ENCODE measurements around the gene MUC12.
"Not testable (repeated sequence)": the region's sequence is repeated elsewhere in the genome, so short reads cannot be mapped to it uniquely, and the experiment has no call there.

MUC12 gene

GRCh38 chr7:100985033-100985797, 15.8 kb downstream of the MUC12 start:
- not testable (repeated sequence) for DNase-seq (ENCODE audit: low read depth)

- DNase-seq (ENCODE audit: low read depth) = no peak
Measured at GRCh38 chr7:100991631-100992030, 22.3 kb downstream of the MUC12 start.

- not testable (repeated sequence) for DNase-seq (ENCODE audit: low read depth)
Measured at GRCh38 chr7:100992280-100992679, 22.9 kb downstream of the MUC12 start.

GRCh38 chr7:100994671-100995070, 25.3 kb downstream of the MUC12 start:
- DNase-seq (ENCODE audit: low read depth) = not testable (repeated sequence)

DNA sequence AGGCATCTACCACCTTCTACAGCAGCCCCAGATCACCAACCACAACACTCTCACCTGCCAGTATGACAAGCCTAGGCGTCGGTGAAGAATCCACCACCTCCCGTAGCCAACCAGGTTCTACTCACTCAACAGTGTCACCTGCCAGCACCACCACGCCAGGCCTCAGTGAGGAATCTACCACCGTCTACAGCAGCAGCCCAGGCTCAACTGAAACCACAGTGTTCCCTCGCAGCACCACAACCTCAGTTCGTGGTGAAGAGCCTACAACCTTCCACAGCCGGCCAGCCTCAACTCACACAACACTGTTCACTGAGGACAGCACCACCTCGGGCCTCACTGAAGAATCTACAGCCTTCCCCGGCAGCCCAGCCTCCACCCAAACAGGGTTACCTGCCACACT, 29.2 kb downstream of the MUC12 start:
- not testable (repeated sequence) for DNase-seq (ENCODE audit: low read depth)

- not testable (repeated sequence) for DNase-seq (ENCODE audit: low read depth)
Measured at GRCh38 chr7:100999334-100999733, 30.0 kb downstream of the MUC12 start.

- DNase-seq (ENCODE audit: low read depth) = not testable (repeated sequence)
Measured at GRCh38 chr7:101000025-101000424, 30.7 kb downstream of the MUC12 start.

DNA sequence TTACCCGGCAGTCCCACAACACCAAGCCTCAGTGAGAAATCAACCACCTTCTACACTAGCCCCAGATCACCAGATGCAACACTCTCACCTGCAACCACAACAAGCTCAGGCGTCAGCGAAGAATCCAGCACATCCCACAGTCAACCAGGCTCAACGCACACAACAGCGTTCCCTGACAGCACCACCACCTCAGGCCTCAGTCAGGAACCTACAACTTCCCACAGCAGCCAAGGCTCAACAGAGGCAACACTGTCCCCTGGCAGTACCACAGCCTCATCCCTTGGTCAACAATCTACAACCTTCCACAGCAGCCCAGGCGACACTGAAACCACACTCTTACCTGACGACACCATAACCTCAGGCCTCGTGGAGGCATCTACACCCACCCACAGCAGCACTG, 33.0 kb downstream of the MUC12 start:
- DNase-seq (ENCODE audit: low read depth) = not testable (repeated sequence)

GRCh38 chr7:101007361-101007760, 38.0 kb downstream of the MUC12 start:
- not testable (repeated sequence) for DNase-seq (ENCODE audit: low read depth)

DNA sequence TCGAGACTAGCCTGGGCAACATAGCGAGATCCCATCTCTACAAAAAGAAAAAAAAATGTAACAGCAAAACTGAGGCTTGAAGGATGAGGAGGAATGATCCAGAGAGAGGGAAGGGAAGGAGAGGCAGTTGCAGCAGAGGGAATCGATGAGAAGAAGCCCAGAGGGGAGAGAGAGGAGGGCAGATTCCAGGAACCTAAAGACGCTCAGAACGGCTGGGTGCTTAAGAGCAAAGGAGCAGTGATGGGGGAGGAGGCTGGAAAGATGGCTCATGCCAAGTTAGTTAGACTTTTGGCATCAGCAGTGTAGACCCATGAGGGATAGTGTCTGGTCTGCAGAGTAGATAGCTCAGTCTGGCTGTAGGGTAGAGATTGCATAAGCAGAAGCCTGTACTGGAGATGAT, 40.3 kb downstream of the MUC12 start:
- no peak for DNase-seq (ENCODE audit: low read depth)

DNA sequence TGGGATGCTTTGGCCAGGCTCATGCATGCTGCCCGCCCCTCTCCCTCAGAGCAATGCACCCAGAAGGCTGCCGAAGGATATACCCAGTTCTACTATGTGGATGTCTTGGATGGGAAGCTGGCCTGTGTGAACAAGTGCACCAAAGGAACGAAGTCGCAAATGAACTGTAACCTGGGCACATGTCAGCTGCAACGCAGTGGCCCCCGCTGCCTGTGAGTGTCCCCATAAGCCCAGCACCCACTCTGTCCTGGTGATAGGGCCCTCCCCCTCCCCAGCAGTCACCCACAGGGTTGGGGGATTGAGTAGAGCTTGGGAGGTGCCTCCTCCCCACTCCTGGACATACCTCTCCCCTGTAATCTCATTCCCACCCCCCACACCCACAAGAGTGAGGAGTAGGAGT, 43.6 kb downstream of the MUC12 start:
- DNase-seq (ENCODE audit: low read depth) = no peak

GRCh38 chr7:101015626-101016025, 46.3 kb downstream of the MUC12 start:
- no peak for DNase-seq (ENCODE audit: low read depth)

DNA sequence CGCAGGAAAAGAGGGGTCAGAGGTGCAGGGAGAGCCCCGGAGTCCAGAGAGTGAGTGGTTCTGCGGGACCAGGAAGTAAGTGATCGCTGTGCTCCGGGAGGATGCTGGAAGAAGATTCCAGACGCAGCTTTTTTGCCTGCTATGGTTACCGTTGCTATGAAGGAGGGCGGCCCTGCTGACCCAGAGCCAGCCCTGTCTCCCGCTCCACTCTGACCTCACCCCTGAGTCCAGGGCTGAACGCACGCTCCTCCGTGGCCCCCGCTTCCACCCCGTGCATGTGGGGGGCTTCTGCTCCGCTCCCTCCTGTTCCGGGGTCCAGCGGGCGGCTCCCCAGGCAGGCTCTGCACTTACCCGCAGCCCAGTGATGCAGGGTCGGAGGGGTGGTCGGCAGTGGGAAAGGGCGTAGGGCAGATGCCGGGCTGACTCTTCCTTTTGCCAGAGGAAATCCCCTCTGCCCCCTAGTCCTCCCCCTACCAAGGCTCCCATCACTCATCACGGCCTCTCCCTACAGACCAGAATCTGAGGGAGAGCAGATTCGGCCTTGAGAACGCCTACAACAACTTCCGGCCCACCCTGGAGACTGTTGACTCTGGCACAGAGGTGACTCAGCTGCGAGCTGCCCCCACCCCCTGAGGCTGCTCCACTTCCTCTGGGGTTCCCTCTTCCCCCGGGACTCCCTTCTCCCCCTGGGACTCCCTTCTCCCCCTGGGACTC, 47.9 kb downstream of the MUC12 start:
- peak; percentile 67 for DNase-seq (ENCODE audit: low read depth)

DNA sequence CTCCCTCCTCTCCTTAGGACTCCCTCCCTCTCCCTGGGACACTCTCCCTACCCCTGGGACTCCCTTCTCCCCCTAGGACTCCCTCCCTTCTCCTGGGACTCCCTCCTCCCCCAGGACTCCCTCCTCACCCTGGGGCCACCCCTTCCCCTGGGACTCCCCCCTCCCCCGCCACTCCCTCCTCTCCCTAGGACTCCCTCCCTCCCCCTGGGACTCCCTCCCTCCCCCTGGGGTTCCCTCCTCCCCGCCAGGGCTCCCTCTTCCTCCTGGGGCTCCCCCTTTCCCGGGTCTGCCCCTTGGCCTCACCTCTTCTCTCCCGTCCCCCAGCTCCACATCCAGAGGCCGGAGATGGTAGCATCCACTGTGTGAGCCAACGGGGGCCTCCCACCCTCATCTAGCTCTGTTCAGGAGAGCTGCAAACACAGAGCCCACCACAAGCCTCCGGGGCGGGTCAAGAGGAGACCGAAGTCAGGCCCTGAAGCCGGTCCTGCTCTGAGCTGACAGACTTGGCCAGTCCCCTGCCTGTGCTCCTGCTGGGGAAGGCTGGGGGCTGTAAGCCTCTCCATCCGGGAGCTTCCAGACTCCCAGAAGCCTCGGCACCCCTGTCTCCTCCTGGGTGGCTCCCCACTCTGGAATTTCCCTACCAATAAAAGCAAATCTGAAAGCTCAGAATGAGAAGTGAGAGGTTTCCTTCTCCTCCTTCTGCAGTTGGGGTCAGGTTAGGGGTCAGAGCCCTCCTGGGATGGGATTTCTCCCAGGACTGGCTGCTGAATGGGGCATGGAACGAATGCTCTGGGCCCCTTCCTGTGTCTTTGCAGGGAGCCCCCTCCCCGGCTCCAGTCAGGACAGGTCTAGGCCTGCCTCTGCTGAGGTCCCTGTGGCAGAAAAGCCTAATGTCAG, 49.2 kb downstream of the MUC12 start:
- no peak for DNase-seq (ENCODE audit: low read depth)

- DNase-seq (ENCODE audit: low read depth) = no peak
Measured at GRCh38 chr7:101020444-101020843, 51.1 kb downstream of the MUC12 start.

GRCh38 chr7:101021703-101022102, 52.3 kb downstream of the MUC12 start:
- DNase-seq (ENCODE audit: low read depth) = no peak

- DNase-seq (ENCODE audit: low read depth) = no peak
Measured at GRCh38 chr7:101023839-101024238, 54.5 kb downstream of the MUC12 start.

GRCh38 chr7:101031082-101031481, 61.7 kb downstream of the MUC12 start:
- DNase-seq (ENCODE audit: low read depth) = no peak

- DNase-seq (ENCODE audit: low read depth) = no peak
Measured at GRCh38 chr7:101035941-101036340, 66.6 kb downstream of the MUC12 start.

DNA sequence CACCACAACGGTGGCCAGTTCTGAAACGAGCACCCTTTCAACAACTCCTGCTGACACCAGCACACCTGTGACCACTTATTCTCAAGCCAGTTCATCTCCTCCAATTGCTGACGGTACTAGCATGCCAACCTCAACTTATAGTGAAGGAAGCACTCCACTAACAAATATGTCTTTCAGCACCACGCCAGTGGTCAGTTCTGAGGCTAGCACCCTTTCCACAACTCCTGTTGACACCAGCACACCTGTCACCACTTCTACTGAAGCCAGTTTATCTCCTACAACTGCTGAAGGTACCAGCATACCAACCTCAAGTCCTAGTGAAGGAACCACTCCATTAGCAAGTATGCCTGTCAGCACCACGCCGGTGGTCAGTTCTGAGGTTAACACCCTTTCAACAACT, 71.9 kb downstream of the MUC12 start:
- not testable (repeated sequence) for DNase-seq (ENCODE audit: low read depth)

DNA sequence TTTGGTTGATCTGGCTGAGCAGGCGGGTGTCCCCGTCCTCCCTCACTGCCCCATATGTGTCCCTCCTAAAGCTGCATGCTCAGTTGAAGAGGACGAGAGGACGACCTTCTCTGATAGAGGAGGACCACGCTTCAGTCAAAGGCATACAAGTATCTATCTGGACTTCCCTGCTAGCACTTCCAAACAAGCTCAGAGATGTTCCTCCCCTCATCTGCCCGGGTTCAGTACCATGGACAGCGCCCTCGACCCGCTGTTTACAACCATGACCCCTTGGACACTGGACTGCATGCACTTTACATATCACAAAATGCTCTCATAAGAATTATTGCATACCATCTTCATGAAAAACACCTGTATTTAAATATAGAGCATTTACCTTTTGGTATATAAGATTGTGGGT, 89.0 kb downstream of the MUC12 start:
- DNase-seq (ENCODE audit: low read depth) = no peak

DNA sequence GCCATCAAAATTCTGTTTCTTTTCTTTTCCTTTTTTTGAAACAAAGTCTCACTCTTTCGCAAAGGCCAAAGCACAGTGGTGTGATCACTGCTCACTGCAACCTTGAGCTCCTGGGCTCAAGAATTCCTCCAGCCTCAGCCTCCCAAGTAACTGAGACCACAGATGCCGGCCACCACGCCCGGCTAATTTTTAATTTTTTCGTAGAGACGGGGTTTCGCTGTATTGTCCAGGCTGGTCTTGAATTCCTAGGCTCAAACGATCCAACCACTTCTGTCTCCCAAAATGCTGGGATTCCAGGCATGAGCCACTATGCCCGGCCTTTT, 90.2 kb downstream of the MUC12 start:
- no peak for DNase-seq (ENCODE audit: low read depth)

GRCh38 chr7:101060992-101061391, 91.6 kb downstream of the MUC12 start:
- DNase-seq (ENCODE audit: low read depth) = no peak

All from fibroblast of the conjunctiva (primary cell).